GM10266 (cell line): Measurements from ENCODE around the gene LRP2.

Source experiments
- DNase-seq: peaks from one replicate; pipeline ENCODE4 v3.0.0; 2012; ENCODE audit errors: extremely low spot score
- TF ChIP-seq, protein P1 (sequence below): IDR thresholded peaks from 2 replicates; pipeline ENCODE4 v1.5.1; 2012; ENCODE audit warnings: mild to moderate bottlenecking, low read depth; ENCODE audit not compliant: control insufficient read depth, insufficient read depth; ENCODE audit errors: missing control alignments

The LRP2 gene

DNA sequence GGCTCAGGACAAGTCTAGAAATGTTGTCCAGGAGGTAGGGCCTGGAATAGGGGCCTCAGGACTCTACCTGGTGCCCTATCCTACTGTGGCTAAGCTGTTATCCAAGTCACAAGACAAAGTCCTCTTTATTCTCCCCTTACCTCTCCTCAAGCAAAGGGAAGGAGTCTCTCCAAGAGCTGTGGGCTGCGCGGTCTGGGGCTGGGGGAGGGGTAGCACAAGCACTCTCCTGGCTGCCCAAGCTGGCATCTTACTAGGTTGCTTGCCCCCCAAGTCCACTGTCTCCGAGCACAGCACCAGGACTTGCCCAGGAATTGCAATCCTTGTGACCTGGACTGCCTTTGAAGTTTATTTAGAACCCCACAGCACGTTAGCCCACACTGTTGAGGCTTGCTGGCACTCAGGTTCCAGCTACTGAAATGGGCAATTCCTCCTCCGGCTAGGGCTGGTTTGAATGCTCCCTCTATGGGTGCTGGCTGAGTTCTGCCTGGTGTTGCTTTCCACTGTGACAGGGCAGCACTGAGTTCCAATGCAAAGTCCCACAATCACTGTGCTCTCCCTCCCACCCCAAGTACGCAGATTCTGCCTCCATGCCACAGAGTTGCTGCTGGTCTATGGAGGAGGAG, 274.5 kb downstream of the LRP2 start:
- TF ChIP-seq, protein P1, sequence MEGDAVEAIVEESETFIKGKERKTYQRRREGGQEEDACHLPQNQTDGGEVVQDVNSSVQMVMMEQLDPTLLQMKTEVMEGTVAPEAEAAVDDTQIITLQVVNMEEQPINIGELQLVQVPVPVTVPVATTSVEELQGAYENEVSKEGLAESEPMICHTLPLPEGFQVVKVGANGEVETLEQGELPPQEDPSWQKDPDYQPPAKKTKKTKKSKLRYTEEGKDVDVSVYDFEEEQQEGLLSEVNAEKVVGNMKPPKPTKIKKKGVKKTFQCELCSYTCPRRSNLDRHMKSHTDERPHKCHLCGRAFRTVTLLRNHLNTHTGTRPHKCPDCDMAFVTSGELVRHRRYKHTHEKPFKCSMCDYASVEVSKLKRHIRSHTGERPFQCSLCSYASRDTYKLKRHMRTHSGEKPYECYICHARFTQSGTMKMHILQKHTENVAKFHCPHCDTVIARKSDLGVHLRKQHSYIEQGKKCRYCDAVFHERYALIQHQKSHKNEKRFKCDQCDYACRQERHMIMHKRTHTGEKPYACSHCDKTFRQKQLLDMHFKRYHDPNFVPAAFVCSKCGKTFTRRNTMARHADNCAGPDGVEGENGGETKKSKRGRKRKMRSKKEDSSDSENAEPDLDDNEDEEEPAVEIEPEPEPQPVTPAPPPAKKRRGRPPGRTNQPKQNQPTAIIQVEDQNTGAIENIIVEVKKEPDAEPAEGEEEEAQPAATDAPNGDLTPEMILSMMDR = no peak
- no peak for DNase-seq

DNA sequence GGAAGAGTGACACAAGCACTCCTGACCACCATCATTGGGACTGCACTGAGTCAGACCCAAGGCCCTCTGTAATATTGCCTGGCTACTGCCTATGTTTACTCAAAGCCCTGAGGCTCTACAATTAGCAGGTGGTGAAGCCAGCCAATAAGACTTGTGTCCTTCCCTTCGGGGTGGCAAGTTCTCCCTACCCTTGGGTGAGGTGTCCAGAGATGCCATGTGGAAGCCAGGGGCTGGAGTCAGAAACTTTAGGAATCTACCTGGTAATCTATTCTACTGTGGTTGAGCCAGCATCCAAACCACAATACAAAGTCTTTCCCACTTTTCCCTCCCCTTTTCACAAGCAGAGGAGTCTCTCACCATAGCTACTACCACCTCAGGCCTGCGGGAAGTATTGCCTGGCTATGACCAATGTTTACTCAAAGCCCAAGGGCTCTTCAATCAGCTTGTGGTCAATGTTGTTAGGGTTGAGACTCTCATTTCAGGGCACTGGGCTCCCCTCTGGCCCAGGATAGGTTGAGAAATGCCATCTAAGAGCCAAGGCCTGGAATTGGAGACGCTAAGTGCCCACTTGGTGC, 275.4 kb downstream of the LRP2 start:
- DNase-seq = no peak
- TF ChIP-seq, protein P1 = no peak

DNA sequence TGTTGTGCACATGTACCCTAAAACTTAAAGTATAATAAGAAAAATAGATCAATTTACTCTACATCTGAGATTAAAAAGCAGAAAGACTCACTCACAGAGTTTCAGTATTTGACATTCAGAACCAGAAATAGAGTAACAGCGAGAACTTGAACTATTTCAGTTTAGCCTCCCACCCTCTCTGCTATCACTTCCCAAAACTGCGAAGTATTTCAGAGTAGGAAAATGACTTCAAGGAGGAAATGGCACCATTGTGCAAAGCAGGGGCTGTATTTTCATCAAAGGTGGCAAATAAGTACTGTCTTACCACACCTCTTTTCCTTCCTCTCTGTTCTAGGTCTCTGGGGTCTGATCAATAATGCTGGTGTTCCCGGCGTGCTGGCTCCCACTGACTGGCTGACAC, 279.3 kb downstream of the LRP2 start:
- DNase-seq = no peak
- TF ChIP-seq, protein P1 = no peak

DNA sequence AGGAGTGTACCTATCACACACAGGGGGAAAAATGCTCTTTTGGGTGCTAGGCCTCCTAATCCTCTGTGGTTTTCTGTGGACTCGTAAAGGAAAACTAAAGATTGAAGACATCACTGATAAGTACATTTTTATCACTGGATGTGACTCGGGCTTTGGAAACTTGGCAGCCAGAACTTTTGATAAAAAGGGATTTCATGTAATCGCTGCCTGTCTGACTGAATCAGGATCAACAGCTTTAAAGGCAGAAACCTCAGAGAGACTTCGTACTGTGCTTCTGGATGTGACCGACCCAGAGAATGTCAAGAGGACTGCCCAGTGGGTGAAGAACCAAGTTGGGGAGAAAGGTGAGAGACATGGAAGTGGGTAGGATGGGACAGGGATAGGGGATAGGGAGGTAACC, 280.8 kb downstream of the LRP2 start:
- TF ChIP-seq, protein P1 = no peak
- DNase-seq = no peak

DNA sequence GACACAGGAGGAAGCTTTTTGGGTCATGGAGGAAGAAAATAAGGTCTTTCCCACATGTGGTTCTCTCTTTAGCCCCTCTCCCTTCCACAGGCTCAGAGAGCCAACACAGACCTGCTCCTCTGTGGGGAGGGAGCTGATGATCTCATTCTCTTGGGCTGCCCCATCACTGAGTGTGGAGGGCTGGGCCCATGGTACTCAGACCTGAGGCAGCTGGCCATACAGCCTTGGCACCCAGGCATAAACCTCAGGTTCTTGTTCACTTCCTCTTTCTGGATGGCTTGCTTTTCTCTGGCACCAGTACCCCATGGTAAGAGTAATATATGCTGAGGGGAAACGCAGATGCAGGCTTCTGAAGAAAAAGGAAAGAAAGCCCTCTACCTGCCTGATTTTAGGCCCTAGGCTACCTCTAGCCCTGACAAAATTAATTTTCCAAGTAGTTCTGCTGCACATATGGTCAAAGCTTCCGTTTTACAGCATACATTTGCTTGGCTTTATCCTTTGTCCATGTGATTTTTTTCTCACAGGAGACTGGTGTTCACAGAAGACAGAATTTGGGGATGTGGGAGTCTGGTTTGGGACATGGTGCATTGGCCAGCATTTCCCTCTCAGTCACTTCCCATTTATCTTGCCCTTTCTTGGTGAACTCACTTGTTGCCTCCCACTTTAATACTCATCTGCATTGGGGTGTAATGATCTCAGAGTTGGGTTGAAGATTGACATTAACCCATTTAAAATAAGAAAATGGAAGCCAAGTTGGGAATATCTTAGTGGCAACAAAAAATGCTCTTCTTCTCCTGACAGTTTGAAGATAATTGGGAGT, 281.9 kb downstream of the LRP2 start:
- no peak for DNase-seq

DNA sequence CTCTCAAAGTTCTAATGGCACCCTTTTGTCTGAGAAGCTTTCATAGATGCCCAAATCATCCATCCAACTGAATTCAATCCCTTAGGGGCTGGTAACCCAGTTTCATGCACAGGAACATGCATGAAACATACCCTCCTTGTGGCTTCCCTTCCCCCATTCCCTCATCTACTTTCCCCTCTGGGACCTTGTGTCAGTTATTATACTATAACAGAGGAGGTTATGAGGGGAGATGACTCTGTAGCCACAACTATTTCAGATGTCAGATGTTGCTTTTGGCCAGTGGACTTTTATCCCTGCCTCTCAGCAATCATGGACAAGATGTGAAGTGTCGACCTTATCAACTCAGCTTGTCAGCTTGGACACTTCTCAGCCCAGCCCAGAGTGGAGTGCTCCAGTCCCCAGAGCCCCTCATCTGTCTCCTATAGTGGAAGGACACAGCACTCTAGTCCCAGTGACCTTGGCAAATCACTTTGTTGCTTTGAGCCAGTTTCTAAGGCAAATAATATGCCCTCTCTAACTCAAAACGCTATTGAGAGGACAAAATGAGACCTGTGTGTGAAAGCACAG, 284.6 kb downstream of the LRP2 start:
- TF ChIP-seq, protein P1 = no peak
- no peak for DNase-seq

More for the DNA sequence above, 281.9 kb downstream of the LRP2 start:
- TF ChIP-seq, protein P1 = no peak
